ENCODE data around the gene PCK1. TPM values are rescaled to one million over a fixed set of nuclear protein-coding genes. Genes with fewer than 3 reads are reported as not detected.

The PCK1 gene
- total and polyA plus RNA-seq, 4 donors, result 8.9 to 532 (median 314) TPM

GRCh38 chr20:57522380-57523140 lies 38.4 kb upstream of the PCK1 start (continued):
- TF ChIP-seq, protein P1, sequence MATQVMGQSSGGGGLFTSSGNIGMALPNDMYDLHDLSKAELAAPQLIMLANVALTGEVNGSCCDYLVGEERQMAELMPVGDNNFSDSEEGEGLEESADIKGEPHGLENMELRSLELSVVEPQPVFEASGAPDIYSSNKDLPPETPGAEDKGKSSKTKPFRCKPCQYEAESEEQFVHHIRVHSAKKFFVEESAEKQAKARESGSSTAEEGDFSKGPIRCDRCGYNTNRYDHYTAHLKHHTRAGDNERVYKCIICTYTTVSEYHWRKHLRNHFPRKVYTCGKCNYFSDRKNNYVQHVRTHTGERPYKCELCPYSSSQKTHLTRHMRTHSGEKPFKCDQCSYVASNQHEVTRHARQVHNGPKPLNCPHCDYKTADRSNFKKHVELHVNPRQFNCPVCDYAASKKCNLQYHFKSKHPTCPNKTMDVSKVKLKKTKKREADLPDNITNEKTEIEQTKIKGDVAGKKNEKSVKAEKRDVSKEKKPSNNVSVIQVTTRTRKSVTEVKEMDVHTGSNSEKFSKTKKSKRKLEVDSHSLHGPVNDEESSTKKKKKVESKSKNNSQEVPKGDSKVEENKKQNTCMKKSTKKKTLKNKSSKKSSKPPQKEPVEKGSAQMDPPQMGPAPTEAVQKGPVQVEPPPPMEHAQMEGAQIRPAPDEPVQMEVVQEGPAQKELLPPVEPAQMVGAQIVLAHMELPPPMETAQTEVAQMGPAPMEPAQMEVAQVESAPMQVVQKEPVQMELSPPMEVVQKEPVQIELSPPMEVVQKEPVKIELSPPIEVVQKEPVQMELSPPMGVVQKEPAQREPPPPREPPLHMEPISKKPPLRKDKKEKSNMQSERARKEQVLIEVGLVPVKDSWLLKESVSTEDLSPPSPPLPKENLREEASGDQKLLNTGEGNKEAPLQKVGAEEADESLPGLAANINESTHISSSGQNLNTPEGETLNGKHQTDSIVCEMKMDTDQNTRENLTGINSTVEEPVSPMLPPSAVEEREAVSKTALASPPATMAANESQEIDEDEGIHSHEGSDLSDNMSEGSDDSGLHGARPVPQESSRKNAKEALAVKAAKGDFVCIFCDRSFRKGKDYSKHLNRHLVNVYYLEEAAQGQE (IDR thresholded peaks at IDR 0.05), result no peak
- TF ChIP-seq, protein P2, sequence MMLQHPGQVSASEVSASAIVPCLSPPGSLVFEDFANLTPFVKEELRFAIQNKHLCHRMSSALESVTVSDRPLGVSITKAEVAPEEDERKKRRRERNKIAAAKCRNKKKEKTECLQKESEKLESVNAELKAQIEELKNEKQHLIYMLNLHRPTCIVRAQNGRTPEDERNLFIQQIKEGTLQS (IDR thresholded peaks at IDR 0.05), result no peak
- TF ChIP-seq RXRA (IDR thresholded peaks at IDR 0.05), result no peak
- no peak for TF ChIP-seq FOXA1 (IDR thresholded peaks at IDR 0.05)

DNA sequence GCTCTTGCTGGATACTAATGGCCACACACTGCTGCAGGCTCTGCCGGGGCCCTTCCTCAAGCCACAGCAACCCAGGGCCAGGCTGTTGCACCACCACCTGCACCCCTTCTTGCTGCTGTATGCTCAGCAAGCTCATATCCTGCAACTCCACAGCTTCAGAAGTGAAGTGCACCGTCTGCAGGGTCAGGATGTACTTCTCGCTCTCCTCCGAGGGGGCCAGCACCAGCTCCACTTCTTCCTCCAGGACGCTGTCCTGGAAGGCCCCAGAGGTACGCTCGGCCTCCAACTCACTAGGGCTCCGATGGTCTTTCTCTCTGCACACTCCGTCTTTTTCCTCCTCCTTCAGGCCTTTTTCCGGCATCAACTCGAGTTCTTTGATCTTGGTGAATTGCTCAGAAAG lies 37.1 kb upstream of the PCK1 start:
- 92% methylated on average over 11 of the region's 11 CpGs for WGBS
- TF ChIP-seq EGR1 (IDR thresholded peaks at IDR 0.05; ENCODE audit: low read depth in 2 of 2) (no peak), GABPA (IDR thresholded peaks at IDR 0.05 in 1 of 2, conservative IDR thresholded peaks at IDR 0.05 in 1 of 2) (no peak), NR2F2 (IDR thresholded peaks at IDR 0.05) (no peak), HNF4G (IDR thresholded peaks at IDR 0.05) (no peak), SP1 (IDR thresholded peaks at IDR 0.05) (no peak), HNF4A (conservative IDR thresholded peaks at IDR 0.05) (no peak), RXRA (IDR thresholded peaks at IDR 0.05) (no peak), CTCF (IDR thresholded peaks at IDR 0.05; ENCODE audit: low read depth, low read length, missing input control) (no peak), YY1 (IDR thresholded peaks at IDR 0.05) (no peak), FOXA1 (IDR thresholded peaks at IDR 0.05) (no peak), JUND (IDR thresholded peaks at IDR 0.05) (no peak), FOXA2 (IDR thresholded peaks at IDR 0.05) (no peak), RAD21 (IDR thresholded peaks at IDR 0.05) (no peak), TAF1 (conservative IDR thresholded peaks at IDR 0.05) (no peak)
- TF ChIP-seq, protein P3, sequence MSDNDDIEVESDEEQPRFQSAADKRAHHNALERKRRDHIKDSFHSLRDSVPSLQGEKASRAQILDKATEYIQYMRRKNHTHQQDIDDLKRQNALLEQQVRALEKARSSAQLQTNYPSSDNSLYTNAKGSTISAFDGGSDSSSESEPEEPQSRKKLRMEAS (IDR thresholded peaks at IDR 0.05), result no peak
- TF ChIP-seq, protein P1 (IDR thresholded peaks at IDR 0.05), result no peak
- TF ChIP-seq, protein P4, sequence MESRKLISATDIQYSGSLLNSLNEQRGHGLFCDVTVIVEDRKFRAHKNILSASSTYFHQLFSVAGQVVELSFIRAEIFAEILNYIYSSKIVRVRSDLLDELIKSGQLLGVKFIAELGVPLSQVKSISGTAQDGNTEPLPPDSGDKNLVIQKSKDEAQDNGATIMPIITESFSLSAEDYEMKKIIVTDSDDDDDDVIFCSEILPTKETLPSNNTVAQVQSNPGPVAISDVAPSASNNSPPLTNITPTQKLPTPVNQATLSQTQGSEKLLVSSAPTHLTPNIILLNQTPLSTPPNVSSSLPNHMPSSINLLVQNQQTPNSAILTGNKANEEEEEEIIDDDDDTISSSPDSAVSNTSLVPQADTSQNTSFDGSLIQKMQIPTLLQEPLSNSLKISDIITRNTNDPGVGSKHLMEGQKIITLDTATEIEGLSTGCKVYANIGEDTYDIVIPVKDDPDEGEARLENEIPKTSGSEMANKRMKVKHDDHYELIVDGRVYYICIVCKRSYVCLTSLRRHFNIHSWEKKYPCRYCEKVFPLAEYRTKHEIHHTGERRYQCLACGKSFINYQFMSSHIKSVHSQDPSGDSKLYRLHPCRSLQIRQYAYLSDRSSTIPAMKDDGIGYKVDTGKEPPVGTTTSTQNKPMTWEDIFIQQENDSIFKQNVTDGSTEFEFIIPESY (IDR thresholded peaks at IDR 0.05), result no peak
- no peak for DNase-seq (ENCODE audit: low spot score)
- no peak overlapping the region for H3K27ac ChIP-seq (ENCODE audit: low read depth in 1 of 2, low read length in 2 of 2)
- no peak overlapping the region for H3K4me3 ChIP-seq (ENCODE audit: low read depth in 1 of 3, low read length in 3 of 3)
- peaks cover 8 to 19% (median 16%) of the 10 kb centered on the region in 4 donors for H3K4me1 ChIP-seq (ENCODE audit: control insufficient read depth in 4 of 4, insufficient read depth in 4 of 4, low read length in 3 of 4)
- H3K9me3 ChIP-seq (ENCODE audit: control insufficient read depth in 4 of 4, low read length in 3 of 4), result no peaks in the 10 kb centered on the region
- H3K27me3 ChIP-seq (ENCODE audit: control insufficient read depth in 4 of 4, insufficient read depth in 4 of 4, low read length in 3 of 4), result no peaks in the 10 kb centered on the region
- H3K9ac ChIP-seq (ENCODE audit: low read depth in 1 of 2, low read length in 2 of 2), result no peak overlapping the region
- no peaks in the 10 kb centered on the region for H3K36me3 ChIP-seq (ENCODE audit: control insufficient read depth in 4 of 4, insufficient read depth in 3 of 4, low read depth in 1 of 4, low read length in 3 of 4)
